DOHH2 (cell line): Measurements from ENCODE around the gene NOD2.

ENCODE experiments used
- EZH2phosphoT487 ChIP-seq: fragments of 200-600 bp; sonication (generic); IDR thresholded peaks from 2 replicates; pipeline ENCODE4 v1.6.1; 2017; ENCODE audit warnings: borderline replicate concordance, mild to moderate bottlenecking, antibody characterized with exemption, low read length, moderate library complexity, mixed read lengths
- TF ChIP-seq, protein P1 (sequence below): fragments of 200-600 bp; sonication (generic); IDR thresholded peaks from one replicate; pipeline ENCODE4 v1.5.1; 2014; ENCODE audit warnings: antibody characterized with exemption, mild to moderate bottlenecking, low read depth, low read length; ENCODE audit not compliant: poor library complexity, severe bottlenecking

- TF ChIP-seq, protein P1, sequence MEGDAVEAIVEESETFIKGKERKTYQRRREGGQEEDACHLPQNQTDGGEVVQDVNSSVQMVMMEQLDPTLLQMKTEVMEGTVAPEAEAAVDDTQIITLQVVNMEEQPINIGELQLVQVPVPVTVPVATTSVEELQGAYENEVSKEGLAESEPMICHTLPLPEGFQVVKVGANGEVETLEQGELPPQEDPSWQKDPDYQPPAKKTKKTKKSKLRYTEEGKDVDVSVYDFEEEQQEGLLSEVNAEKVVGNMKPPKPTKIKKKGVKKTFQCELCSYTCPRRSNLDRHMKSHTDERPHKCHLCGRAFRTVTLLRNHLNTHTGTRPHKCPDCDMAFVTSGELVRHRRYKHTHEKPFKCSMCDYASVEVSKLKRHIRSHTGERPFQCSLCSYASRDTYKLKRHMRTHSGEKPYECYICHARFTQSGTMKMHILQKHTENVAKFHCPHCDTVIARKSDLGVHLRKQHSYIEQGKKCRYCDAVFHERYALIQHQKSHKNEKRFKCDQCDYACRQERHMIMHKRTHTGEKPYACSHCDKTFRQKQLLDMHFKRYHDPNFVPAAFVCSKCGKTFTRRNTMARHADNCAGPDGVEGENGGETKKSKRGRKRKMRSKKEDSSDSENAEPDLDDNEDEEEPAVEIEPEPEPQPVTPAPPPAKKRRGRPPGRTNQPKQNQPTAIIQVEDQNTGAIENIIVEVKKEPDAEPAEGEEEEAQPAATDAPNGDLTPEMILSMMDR = no peak
- TF ChIP-seq EZH2phosphoT487 = no peak
Measured at GRCh38 chr16:50688867-50689266, 4.5 kb upstream of the NOD2 start.
